Activated CD8-positive, alpha-beta T cell treated with anti-CD3 and anti-CD28 coated beads for 36 hours (primary cell): ENCODE results near the gene ASXL2. TPM values are rescaled to one million over a fixed set of nuclear protein-coding genes. Genes with fewer than 3 reads are reported as not detected.

Experiments
- ATAC-seq: fragments of 200-7000 bp; cut with Tn5 transposase; one replicate; pipeline ENCODE4 v1.10.0; 2021; ENCODE audit warnings: mild to moderate bottlenecking, moderate library complexity
- CTCF ChIA-PET: fragments of 350-600 bp; sonication (Branson Sonifier 250); formaldehyde crosslinking; loops from one replicate; lab custom pipeline; 2021; ENCODE audit warnings: antibody characterized with exemption; lab: Charles Lee
- POLR2A ChIA-PET: fragments of 350-600 bp; sonication (Branson Sonifier 250); formaldehyde crosslinking; loops from one replicate; lab custom pipeline; 2021; ENCODE audit warnings: antibody characterized with exemption; lab: Charles Lee
- DNase-seq: peaks from one replicate; pipeline ENCODE4 v3.0.0-alpha.2; 2020
- H3K27ac Mint-ChIP-seq: one replicate; pipeline ENCODE4 v1.8.0; 2021; ENCODE audit warnings: mild to moderate bottlenecking, mixed read lengths
- H3K27me3 Mint-ChIP-seq: one replicate; pipeline ENCODE4 v1.8.0; 2021; ENCODE audit warnings: mixed read lengths
- H3K36me3 Mint-ChIP-seq: one replicate; pipeline ENCODE4 v1.8.0; 2021; ENCODE audit warnings: low read depth, mixed read lengths
- H3K4me1 Mint-ChIP-seq: one replicate; pipeline ENCODE4 v1.8.0; 2021; ENCODE audit warnings: low read depth, mixed read lengths
- H3K4me3 Mint-ChIP-seq: one replicate; pipeline ENCODE4 v1.8.0; 2021; ENCODE audit warnings: mild to moderate bottlenecking, moderate library complexity, mixed read lengths
- H3K9me3 Mint-ChIP-seq: one replicate; pipeline ENCODE4 v1.8.0; 2021; ENCODE audit warnings: mixed read lengths
- CTCF ChIP-seq: fragments of 200-600 bp; IDR thresholded peaks from one replicate; pipeline ENCODE4 v1.8.0; 2022; ENCODE audit warnings: antibody characterized with exemption, mild to moderate bottlenecking
- intact Hi-C: fragments of 100-400 bp; cut with micrococcal nuclease; formaldehyde crosslinking; loops from one replicate; pipeline ENCODE4 v1.10.0; 2022
- total RNA-seq, 2 experiments: library from RNA; stranded (reverse); gene quantifications; one replicate each; pipeline ENCODE4 v1.2.3, GENCODE V29; 2021

ASXL2 gene
- total RNA-seq, 2 experiments from 2014 or later = 42.5 to 42.8 TPM

- Mint-ChIP-seq H3K36me3 (no peaks in the 10 kb centered on the region), H3K4me3 (no peak overlapping the region), H3K9me3 (no peaks in the 10 kb centered on the region), H3K27ac (no peak overlapping the region), H3K4me1 (peaks cover 2% of the 10 kb centered on the region), H3K27me3 (no peaks in the 10 kb centered on the region)
- no peak for ATAC-seq
- POLR2A ChIA-PET = no interaction called here
- CTCF ChIA-PET = interaction anchor here (1.3 kb wide), 1 partner anchor 122 kb away, joined by 5 read pairs; no protein-coding TSS in a partner anchor
- intact Hi-C loops = no loop called here
- TF ChIP-seq CTCF = no peak
- peak; percentile 22 for DNase-seq
Observed at GRCh38 chr2:25728559-25728958, 149.7 kb downstream of the ASXL2 start.

GRCh38 chr2:25726522-25726921 lies 151.8 kb downstream of the ASXL2 start:
- H3K36me3 Mint-ChIP-seq = no peaks in the 10 kb centered on the region
- intact Hi-C loops = no loop called here
- no peak for DNase-seq
- no peak for ATAC-seq
- no peak overlapping the region for H3K27ac Mint-ChIP-seq
- H3K9me3 Mint-ChIP-seq = no peaks in the 10 kb centered on the region
- ChIA-PET CTCF (interaction anchor here (1.2 to 1.5 kb wide), 2 partner anchors 225 to 361 kb away, joined by 3 read pairs; no protein-coding TSS in a partner anchor), POLR2A (no interaction called here)
- peaks cover 2% of the 10 kb centered on the region for H3K27me3 Mint-ChIP-seq
- TF ChIP-seq CTCF = no peak
- no peak overlapping the region for H3K4me3 Mint-ChIP-seq
- H3K4me1 Mint-ChIP-seq = peaks cover 2% of the 10 kb centered on the region

- no peak for TF ChIP-seq CTCF
- intact Hi-C loops = no loop called here
- H3K36me3 Mint-ChIP-seq = no peaks in the 10 kb centered on the region
- ChIA-PET POLR2A (interaction anchor here (0.6 kb wide), 1 partner anchor 533 kb away, joined by 3 read pairs; no protein-coding TSS in a partner anchor), CTCF (interaction anchor here (0.9 to 1.2 kb wide), 2 partner anchors 26 to 225 kb away, joined by 3 to 4 read pairs; no protein-coding TSS in a partner anchor)
- peaks cover 2% of the 10 kb centered on the region for H3K27me3 Mint-ChIP-seq
- no peaks in the 10 kb centered on the region for H3K9me3 Mint-ChIP-seq
- no peak overlapping the region for H3K4me3 Mint-ChIP-seq
- no peak overlapping the region for H3K27ac Mint-ChIP-seq
- peaks cover 2% of the 10 kb centered on the region for H3K4me1 Mint-ChIP-seq
- DNase-seq (no peak), ATAC-seq (no peak)
Observed at GRCh38 chr2:25725877-25726276, 152.4 kb downstream of the ASXL2 start.

GRCh38 chr2:25724756-25725155 lies 153.5 kb downstream of the ASXL2 start:
- Mint-ChIP-seq H3K27ac (no peak overlapping the region), H3K4me3 (no peak overlapping the region), H3K36me3 (no peaks in the 10 kb centered on the region), H3K4me1 (peaks cover 2% of the 10 kb centered on the region), H3K9me3 (no peaks in the 10 kb centered on the region), H3K27me3 (peaks cover 5% of the 10 kb centered on the region)
- intact Hi-C loops = no loop called here
- TF ChIP-seq CTCF = no peak
- CTCF ChIA-PET = interaction anchor here (1.1 kb wide), 2 partner anchors 11 to 33 kb away, joined by 3 read pairs; no protein-coding TSS in a partner anchor
- DNase-seq (no peak), ATAC-seq (no peak)
- POLR2A ChIA-PET = no interaction called here

GRCh38 chr2:25722224-25722623 lies 156.1 kb downstream of the ASXL2 start:
- ChIA-PET POLR2A (interaction anchor here (0.6 kb wide), 1 partner anchor 126 kb away, joined by 3 read pairs; no protein-coding TSS in a partner anchor), CTCF (interaction anchor here (1.9 kb wide), 1 partner anchor 22 kb away, joined by 4 read pairs; no protein-coding TSS in a partner anchor)
- ATAC-seq (peak; percentile 51), DNase-seq (no peak)
- intact Hi-C loops = no loop called here
- TF ChIP-seq CTCF = no peak
- no peak overlapping the region for H3K4me3 Mint-ChIP-seq
- H3K4me1 Mint-ChIP-seq = peaks cover 4% of the 10 kb centered on the region
- H3K27ac Mint-ChIP-seq = no peak overlapping the region
- H3K9me3 Mint-ChIP-seq = no peaks in the 10 kb centered on the region
- no peaks in the 10 kb centered on the region for H3K36me3 Mint-ChIP-seq
- peaks cover 9% of the 10 kb centered on the region for H3K27me3 Mint-ChIP-seq
